K562 (cell line): ENCODE results near the gene PNMA8A. TPM values are rescaled to one million over a fixed set of nuclear protein-coding genes. Genes with fewer than 3 reads are reported as not detected.

Experiments
- CBX1 ChIP-seq: sonication (generic); IDR thresholded peaks from 2 replicates; pipeline ENCODE4 v1.6.1; 2016; ENCODE audit warnings: antibody characterized with exemption, low read depth, mild to moderate bottlenecking
- CCNT2 ChIP-seq: IDR thresholded peaks from 2 replicates; pipeline ENCODE4 v1.6.1; 2011; ENCODE audit warnings: borderline replicate concordance, low read depth, mild to moderate bottlenecking, moderate library complexity, mixed read lengths, low read length; ENCODE audit not compliant: insufficient read length; ENCODE audit errors: extremely low read depth
- CREB1 ChIP-seq, 2 experiments: sonication (generic) in 1 of 2; formaldehyde crosslinking in 1 of 2; IDR thresholded peaks; 2 replicates each; pipeline versions ENCODE4 v1.6.1 to v1.8.0; 2012 to 2022; ENCODE audit warnings: inconsistent platforms in 1 of 2, mild to moderate bottlenecking in 1 of 2, missing genetic modification reagents in 1 of 2, moderate library complexity in 1 of 2
- FOXM1 ChIP-seq, 2 experiments: fragments of 450-650 bp in 1 of 2; sonication (generic) in 1 of 2; formaldehyde crosslinking in 1 of 2; IDR thresholded peaks; 2 replicates each; pipeline versions ENCODE4 v1.6.1 to v1.9.0; 2017 to 2022; ENCODE audit warnings: low read depth in 2 of 2, mild to moderate bottlenecking in 2 of 2, missing genetic modification reagents in 1 of 2, moderate library complexity in 1 of 2
- MEIS2 ChIP-seq: fragments of 450-650 bp; IDR thresholded peaks from 2 replicates; pipeline ENCODE4 v1.6.1; 2014; ENCODE audit warnings: mild to moderate bottlenecking; ENCODE audit not compliant: partially characterized antibody
- NR2C2 ChIP-seq, 2 experiments: fragments of 200-800 bp in 1 of 2; sonication (Bioruptor generic) in 1 of 2; sonication (generic) in 1 of 2; formaldehyde crosslinking in 1 of 2; IDR thresholded peaks; 2 replicates each; pipeline versions ENCODE4 v1.6.1 to v1.8.0; 2016 to 2022; ENCODE audit warnings: mild to moderate bottlenecking in 1 of 2, missing compliant biosample characterization in 1 of 2, missing genetic modification characterization in 1 of 2, missing genetic modification reagents in 1 of 2
- PHB ChIP-seq: fragments of 250-450 bp; sonication (Bioruptor Pico); IDR thresholded peaks from 2 replicates; pipeline ENCODE4 v1.5.0; 2021
- POLR2A ChIP-seq: fragments of 450-650 bp; conservative IDR thresholded peaks from 2 replicates; pipeline ENCODE4 v1.6.1; 2016
- RCOR1 ChIP-seq, 2 experiments: IDR thresholded peaks; 2 replicates each; pipeline ENCODE4 v1.6.1; 2012; ENCODE audit warnings: low read depth in 2 of 2, low read length in 2 of 2, borderline replicate concordance in 1 of 2, improper control_type of control experiment in 1 of 2
- SAFB ChIP-seq: fragments of 200-400 bp; formaldehyde crosslinking; IDR thresholded peaks from 2 replicates; pipeline ENCODE4 v1.6.1; 2017; ENCODE audit warnings: low read depth, low read length, borderline replicate concordance
- SNAPC5 ChIP-seq: fragments of 250-450 bp; sonication (Bioruptor Pico); IDR thresholded peaks from 2 replicates; pipeline ENCODE4 v1.8.0; 2021; ENCODE audit warnings: moderate library complexity, mild to moderate bottlenecking, inconsistent platforms
- STAT5B ChIP-seq: fragments of 250-450 bp; sonication (Bioruptor Pico); IDR thresholded peaks from 2 replicates; pipeline ENCODE4 v1.8.0; 2021; ENCODE audit warnings: mild to moderate bottlenecking, inconsistent platforms
- VEZF1 ChIP-seq: fragments of 200-800 bp; sonication (Bioruptor generic); IDR thresholded peaks from 2 replicates; pipeline ENCODE4 v1.6.1; 2017; ENCODE audit warnings: missing genetic modification characterization, missing compliant biosample characterization
- XRCC3 ChIP-seq: fragments of 450-650 bp; IDR thresholded peaks from 2 replicates; pipeline ENCODE4 v1.6.1; 2017; ENCODE audit warnings: mild to moderate bottlenecking, moderate library complexity
- ZBTB7A ChIP-seq: IDR thresholded peaks from 2 replicates; pipeline ENCODE4 v1.6.1; 2011; ENCODE audit warnings: low read depth, mild to moderate bottlenecking, low read length, moderate library complexity, borderline replicate concordance; ENCODE audit not compliant: control insufficient read depth
- ZKSCAN3 ChIP-seq: fragments of 250-450 bp; sonication (Bioruptor Pico); IDR thresholded peaks from 2 replicates; pipeline ENCODE4 v1.4.0; 2020
- polyA plus RNA-seq, 8 experiments: library from polyadenylated mRNA; depleted of rRNA in 4 of 8; stranded (reverse) in 5 of 8; unstranded in 3 of 8; fragments of >200 nt; fragmentation: Nextera tagmentation in 2 of 8; fragmentation: Illumina TruSeq in 1 of 8; extraction: Ambion mirVana in 2 of 8; extraction: Trizol in 1 of 8; gene quantifications; 2 replicates each; pipeline versions ENCODE4 v1.2.1 to v1.2.3, GENCODE V29; 2011 to 2014; ENCODE audit warnings: inconsistent platforms in 1 of 8, missing spikeins in 1 of 8
- total RNA-seq, 7 experiments: library from RNA; depleted of rRNA in 6 of 7; stranded (reverse); fragments of >200 nt in 6 of 7; fragmentation: Illumina TruSeq in 2 of 7; extraction: Trizol in 2 of 7; gene quantifications; 2 replicates each; pipeline versions ENCODE4 v1.2.1 to v1.2.3, GENCODE V29; 2011 to 2021; ENCODE audit warnings: low replicate concordance in 1 of 7
- TF ChIP-seq, protein P1 (sequence below), 2 experiments: fragments of 250-450 bp in 1 of 2; fragments of 450-650 bp in 1 of 2; sonication (Bioruptor Pico) in 1 of 2; IDR thresholded peaks; 2 replicates each; pipeline versions ENCODE4 v1.6.1 to v1.8.0; 2016 to 2021; ENCODE audit warnings: mild to moderate bottlenecking in 2 of 2, moderate library complexity in 2 of 2, missing compliant biosample characterization in 1 of 2, missing genetic modification characterization in 1 of 2
- TF ChIP-seq, protein P2 (sequence below): sonication (generic); formaldehyde crosslinking; IDR thresholded peaks from 2 replicates; pipeline ENCODE4 v1.8.0; 2022; ENCODE audit warnings: mild to moderate bottlenecking, missing genetic modification reagents
- TF ChIP-seq, protein P3 (sequence below), 2 experiments: IDR thresholded peaks; 2 replicates each; pipeline ENCODE4 v1.6.1; 2011; ENCODE audit warnings: borderline replicate concordance in 1 of 2, control low read depth in 1 of 2, low read depth in 1 of 2, low read length in 1 of 2, mild to moderate bottlenecking in 1 of 2, mixed read lengths in 1 of 2, moderate library complexity in 1 of 2; ENCODE audit not compliant: insufficient read depth in 1 of 2, insufficient read length in 1 of 2, poor library complexity in 1 of 2, severe bottlenecking in 1 of 2; ENCODE audit errors: extremely low read depth in 1 of 2
- TF ChIP-seq, protein P4 (sequence below): fragments of 450-650 bp; IDR thresholded peaks from 2 replicates; pipeline ENCODE4 v1.6.1; 2014; ENCODE audit warnings: low read depth, mild to moderate bottlenecking, moderate library complexity, borderline replicate concordance

PNMA8A gene
- total and polyA plus RNA-seq, 9 of the 15 experiments (the other 6 are each of a cell fraction or from before 2014, with no cell fraction given): 6.6 to 23.8 (median 14.9) TPM

DNA sequence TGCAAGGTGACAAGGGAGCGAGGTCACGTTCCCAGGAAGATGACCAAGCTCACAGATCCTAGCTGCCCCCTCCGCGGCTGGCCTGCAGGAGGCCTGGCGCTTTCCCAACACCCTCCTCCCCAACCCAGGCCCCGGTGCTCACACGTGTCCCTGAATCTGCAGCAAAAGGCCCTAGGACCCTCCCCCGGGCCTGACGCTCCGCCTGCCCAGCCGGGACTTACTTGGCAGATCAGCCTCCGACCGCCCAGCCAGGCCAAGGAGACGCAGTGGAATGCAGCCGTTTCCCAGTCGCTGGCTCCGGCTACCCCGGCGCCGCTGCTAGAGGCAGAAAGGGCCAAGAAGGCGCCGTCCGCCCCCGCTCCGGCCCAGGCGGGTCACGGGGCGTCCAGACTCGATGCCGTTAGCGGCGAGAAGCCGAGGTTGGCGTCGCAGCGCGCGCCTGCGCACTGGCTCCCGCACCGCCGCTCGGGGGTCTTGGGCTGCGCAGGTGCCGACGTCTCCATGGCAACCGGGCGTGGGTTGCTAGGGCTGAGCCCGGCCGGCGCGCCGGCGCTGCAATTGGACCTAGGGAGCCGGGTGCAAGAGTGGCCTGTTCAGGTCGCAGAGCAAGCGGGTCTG is at the start of gene PNMA8A (continued):
- TF ChIP-seq SAFB: no peak
- TF ChIP-seq, protein P1, sequence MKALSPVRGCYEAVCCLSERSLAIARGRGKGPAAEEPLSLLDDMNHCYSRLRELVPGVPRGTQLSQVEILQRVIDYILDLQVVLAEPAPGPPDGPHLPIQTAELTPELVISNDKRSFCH (CRISPR knock-in tag; IDR thresholded peaks at IDR 0.05): no peak
- TF ChIP-seq, protein P1 (tag; IDR thresholded peaks at IDR 0.05): no peak
- TF ChIP-seq CREB1 (IDR thresholded peaks at IDR 0.05): peak; percentile 91
- peak; percentile 87 for TF ChIP-seq CREB1 (CRISPR knock-in tag; IDR thresholded peaks at IDR 0.05)
- TF ChIP-seq, protein P2, sequence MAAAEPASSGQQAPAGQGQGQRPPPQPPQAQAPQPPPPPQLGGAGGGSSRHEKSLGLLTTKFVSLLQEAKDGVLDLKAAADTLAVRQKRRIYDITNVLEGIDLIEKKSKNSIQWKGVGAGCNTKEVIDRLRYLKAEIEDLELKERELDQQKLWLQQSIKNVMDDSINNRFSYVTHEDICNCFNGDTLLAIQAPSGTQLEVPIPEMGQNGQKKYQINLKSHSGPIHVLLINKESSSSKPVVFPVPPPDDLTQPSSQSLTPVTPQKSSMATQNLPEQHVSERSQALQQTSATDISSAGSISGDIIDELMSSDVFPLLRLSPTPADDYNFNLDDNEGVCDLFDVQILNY (CRISPR knock-in tag): 0 out of 2 replicates have a peak, but pooled peaks have one; percentile 37
- TF ChIP-seq, protein P3, sequence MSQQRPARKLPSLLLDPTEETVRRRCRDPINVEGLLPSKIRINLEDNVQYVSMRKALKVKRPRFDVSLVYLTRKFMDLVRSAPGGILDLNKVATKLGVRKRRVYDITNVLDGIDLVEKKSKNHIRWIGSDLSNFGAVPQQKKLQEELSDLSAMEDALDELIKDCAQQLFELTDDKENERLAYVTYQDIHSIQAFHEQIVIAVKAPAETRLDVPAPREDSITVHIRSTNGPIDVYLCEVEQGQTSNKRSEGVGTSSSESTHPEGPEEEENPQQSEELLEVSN (IDR thresholded peaks at IDR 0.05; ENCODE audit: borderline replicate concordance in 1 of 2, extremely low read depth in 1 of 2, insufficient read depth in 1 of 2, insufficient read length in 1 of 2, low read depth in 1 of 2, low read length in 1 of 2, poor library complexity in 1 of 2, severe bottlenecking in 1 of 2): peak; percentile 41 to 66
- TF ChIP-seq VEZF1 (CRISPR knock-in tag): peak; percentile 42; the same call in 1 of the 2 replicates
- TF ChIP-seq ZKSCAN3 (CRISPR knock-in tag): no peak
- TF ChIP-seq MEIS2: peak; percentile 85
- no peak for TF ChIP-seq FOXM1 (IDR thresholded peaks at IDR 0.05; ENCODE audit: low read depth)
- TF ChIP-seq FOXM1 (CRISPR knock-in tag; IDR thresholded peaks at IDR 0.05; ENCODE audit: low read depth): 0 out of 2 replicates have a peak, but pooled peaks have one; percentile 46
- peak; percentile 55; the same call in 1 of the 2 replicates for TF ChIP-seq ZBTB7A
- TF ChIP-seq CCNT2: peak; percentile 45
- no peak for TF ChIP-seq RCOR1 (IDR thresholded peaks at IDR 0.05; ENCODE audit: borderline replicate concordance in 1 of 2, low read depth in 2 of 2, low read length in 2 of 2)
- TF ChIP-seq, protein P4, sequence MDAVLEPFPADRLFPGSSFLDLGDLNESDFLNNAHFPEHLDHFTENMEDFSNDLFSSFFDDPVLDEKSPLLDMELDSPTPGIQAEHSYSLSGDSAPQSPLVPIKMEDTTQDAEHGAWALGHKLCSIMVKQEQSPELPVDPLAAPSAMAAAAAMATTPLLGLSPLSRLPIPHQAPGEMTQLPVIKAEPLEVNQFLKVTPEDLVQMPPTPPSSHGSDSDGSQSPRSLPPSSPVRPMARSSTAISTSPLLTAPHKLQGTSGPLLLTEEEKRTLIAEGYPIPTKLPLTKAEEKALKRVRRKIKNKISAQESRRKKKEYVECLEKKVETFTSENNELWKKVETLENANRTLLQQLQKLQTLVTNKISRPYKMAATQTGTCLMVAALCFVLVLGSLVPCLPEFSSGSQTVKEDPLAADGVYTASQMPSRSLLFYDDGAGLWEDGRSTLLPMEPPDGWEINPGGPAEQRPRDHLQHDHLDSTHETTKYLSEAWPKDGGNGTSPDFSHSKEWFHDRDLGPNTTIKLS: peak; percentile 75; the same call in 1 of the 2 replicates
- TF ChIP-seq STAT5B: no peak
- TF ChIP-seq NR2C2 (CRISPR knock-in tag; IDR thresholded peaks at IDR 0.05): no peak
- peak; percentile 22; the same call in 1 of the 2 replicates for TF ChIP-seq NR2C2 (tag; IDR thresholded peaks at IDR 0.05)
- TF ChIP-seq CBX1: no peak
- no peak for TF ChIP-seq SNAPC5 (CRISPR knock-in tag)
- TF ChIP-seq POLR2A: peak; percentile 78
- TF ChIP-seq PHB (CRISPR knock-in tag): no peak
- no peak for TF ChIP-seq XRCC3
